Esophagus squamous epithelium (tissue), 5 donors: Measurements from ENCODE around the gene ATP7B. TPM values are rescaled to one million over a fixed set of nuclear protein-coding genes. Genes with fewer than 3 reads are reported as not detected.

ENCODE experiments used
- DNase-seq: peaks from one replicate; lab custom pipeline; 2025; lab: John Stamatoyannopoulos, UW
- H3K27ac ChIP-seq, 4 donors: fragments of 200-600 bp; sonication (generic); one replicate each; pipeline ENCODE4 v1.5.1; 2016 to 2019; ENCODE audit warnings: mild to moderate bottlenecking in 1 of 4
- H3K27me3 ChIP-seq, 4 donors: fragments of 200-600 bp; sonication (generic); 1 replicate in 3 of 4; 2 replicates in 1 of 4; pipeline versions ENCODE4 v1.5.1 to v1.6.0; 2017 to 2021; ENCODE audit warnings: antibody characterized with exemption in 1 of 4
- H3K36me3 ChIP-seq, 3 donors: fragments of 200-600 bp; sonication (generic); one replicate each; pipeline ENCODE4 v1.5.1; 2016 to 2019
- H3K4me1 ChIP-seq, 3 donors: fragments of 200-600 bp; sonication (generic); one replicate each; pipeline ENCODE4 v1.5.1; 2017 to 2019
- H3K4me3 ChIP-seq, 4 donors: fragments of 200-600 bp; sonication (generic); 1 replicate in 3 of 4; 2 replicates in 1 of 4; pipeline ENCODE4 v1.5.1; 2016 to 2019; ENCODE audit warnings: mild to moderate bottlenecking in 2 of 4, moderate library complexity in 1 of 4
- H3K9me3 ChIP-seq, 3 donors: fragments of 200-600 bp; sonication (generic); one replicate each; pipeline ENCODE4 v1.5.1; 2016 to 2019
- CTCF ChIP-seq, 6 experiments: fragments of 450-650 bp in 4 of 6; fragments of 200-600 bp in 2 of 6; sonication (generic) in 2 of 6; IDR thresholded peaks; one replicate each; pipeline ENCODE4 v1.5.1; 2016 to 2019; ENCODE audit warnings: antibody characterized with exemption in 6 of 6, mild to moderate bottlenecking in 4 of 6, moderate library complexity in 4 of 6
- POLR2A ChIP-seq, 4 donors: fragments of 450-650 bp; IDR thresholded peaks; one replicate each; pipeline ENCODE4 v1.6.1; 2017; ENCODE audit warnings: antibody characterized with exemption in 4 of 4, mild to moderate bottlenecking in 4 of 4, moderate library complexity in 3 of 4
- WGBS, 2 donors: methylation state at CpG; one replicate each; pipeline ENCODE4 v1.1.5; 2018; 5-methylcytosine and 5-hydroxymethylcytosine counted together
- intact Hi-C: fragments of 100-400 bp; cut with DNase I; formaldehyde crosslinking; loops from one replicate; pipeline ENCODE4 v1.15.0; 2022
- total RNA-seq, 4 donors: library from RNA; depleted of rRNA; stranded (reverse); fragments of >200 nt; gene quantifications; one replicate each; pipeline ENCODE4 v1.1.0, GENCODE V29; 2016
- donor health status: DM: yes; HTN: yes; CAD: no.

Gene ATP7B
- total RNA-seq, 4 donors from 2014 or later, result 0.99 to 3.6 (median 2.6) TPM

GRCh38 chr13:52006523-52007245 lies 4.6 kb downstream of the ATP7B start:
- no peak overlapping the region for H3K4me3 ChIP-seq
- intact Hi-C loops, result loop anchor here (5.0 kb wide), 1 partner anchor 121 kb away; the partner anchor contains the start of gene NEK5
- H3K36me3 ChIP-seq, result no peaks in the 10 kb centered on the region
- peaks cover 0 to 23% (median 0%) of the 10 kb centered on the region in 4 donors for H3K27me3 ChIP-seq
- no peak overlapping the region for H3K27ac ChIP-seq
- no peak for DNase-seq
- TF ChIP-seq POLR2A (IDR thresholded peaks at IDR 0.05) (no peak), CTCF (IDR thresholded peaks at IDR 0.05) (no peak)
- 73 to 80% methylated on average over 8 of the region's 8 CpGs for WGBS, 2 donors
- no peaks in the 10 kb centered on the region for H3K9me3 ChIP-seq
- peaks cover 0 to 17% (median 3%) of the 10 kb centered on the region in 3 donors for H3K4me1 ChIP-seq

GRCh38 chr13:52005841-52006522 lies 5.3 kb downstream of the ATP7B start:
- H3K9me3 ChIP-seq, result no peaks in the 10 kb centered on the region
- peaks cover 0 to 11% (median 2%) of the 10 kb centered on the region in 3 donors for H3K4me1 ChIP-seq
- WGBS, 2 donors, result 77 to 85% methylated on average over 12 to 13 of the region's 13 CpGs
- H3K27ac ChIP-seq, result no peak overlapping the region
- peaks cover 0 to 17% (median 0%) of the 10 kb centered on the region in 4 donors for H3K27me3 ChIP-seq
- no peaks in the 10 kb centered on the region for H3K36me3 ChIP-seq
- TF ChIP-seq POLR2A (IDR thresholded peaks at IDR 0.05) (no peak), CTCF (IDR thresholded peaks at IDR 0.05) (no peak)
- no peak for DNase-seq
- no peak overlapping the region for H3K4me3 ChIP-seq
- intact Hi-C loops, result loop anchor here (5.0 kb wide), 1 partner anchor 121 kb away; the partner anchor contains the start of gene NEK5

- Histone ChIP-seq H3K9me3 (no peaks in the 10 kb centered on the region), H3K27me3 (peaks cover 0 to 15% (median 0%) of the 10 kb centered on the region in 4 donors), H3K36me3 (no peaks in the 10 kb centered on the region), H3K27ac (no peak overlapping the region), H3K4me3 (no peak overlapping the region), H3K4me1 (peaks cover 0 to 6% (median 2%) of the 10 kb centered on the region in 3 donors)
- no peak for TF ChIP-seq CTCF (IDR thresholded peaks at IDR 0.05)
- no peak for TF ChIP-seq POLR2A (IDR thresholded peaks at IDR 0.05)
- DNase-seq, result no peak
- intact Hi-C loops, result loop anchor here (5.0 kb wide), 1 partner anchor 123 kb away; the partner anchor contains the start of gene NEK5
- 85 to 89% methylated on average over 2 to 5 of the region's 7 CpGs for WGBS, 2 donors
Observed at GRCh38 chr13:52004511-52005170, 6.6 kb downstream of the ATP7B start.

GRCh38 chr13:52003541-52003940 lies 7.7 kb downstream of the ATP7B start:
- Histone ChIP-seq H3K4me1 (peaks cover 0 to 16% (median 4%) of the 10 kb centered on the region in 3 donors), H3K4me3 (no peak overlapping the region), H3K27ac (no peak overlapping the region), H3K27me3 (peaks cover 0 to 9% (median 0%) of the 10 kb centered on the region in 4 donors), H3K36me3 (no peaks in the 10 kb centered on the region), H3K9me3 (no peaks in the 10 kb centered on the region)
- WGBS, 2 donors, result 82 to 86% methylated on average over 4 of the region's 4 CpGs
- no peak for DNase-seq
- intact Hi-C loops, result no loop called here
- TF ChIP-seq POLR2A (IDR thresholded peaks at IDR 0.05) (no peak), CTCF (IDR thresholded peaks at IDR 0.05) (no peak)
